ENCODE results near the gene EYA2. TPM values are rescaled to one million over a fixed set of nuclear protein-coding genes. Genes with fewer than 3 reads are reported as not detected.

EYA2 gene
- polyA plus RNA-seq, 1 donor (not counting 4 experiments of a cell fraction or from before 2014, with no cell fraction given), result not detected

DNA sequence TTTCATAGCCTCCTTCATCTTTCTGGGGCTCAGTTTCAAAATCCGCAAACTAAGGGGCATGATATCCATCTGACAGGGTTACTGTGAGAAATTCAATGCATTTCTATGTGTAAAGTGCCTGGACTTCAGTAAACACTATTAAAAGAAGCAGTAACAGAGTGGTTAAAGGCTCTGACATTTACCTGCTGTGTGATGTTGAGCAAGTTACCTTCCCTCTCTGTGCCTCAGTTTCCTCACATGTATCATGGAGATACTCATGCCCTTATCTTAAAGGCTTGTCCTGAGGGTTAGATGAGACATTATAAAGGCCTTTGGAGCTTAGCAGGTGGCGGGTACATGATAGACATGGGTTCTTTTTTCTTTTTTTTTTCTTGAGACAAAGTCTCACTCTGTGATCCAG, 46.8 kb downstream of the EYA2 start:
- Histone ChIP-seq H3K27me3 (ENCODE audit: control insufficient read depth, extremely low read depth, insufficient read depth, low read length) (no peaks in the 10 kb centered on the region), H3K79me2 (ENCODE audit: control insufficient read depth, insufficient read depth, low read length) (no peaks in the 10 kb centered on the region), H3K4me2 (ENCODE audit: control insufficient read depth, extremely low read depth, insufficient read depth, low read depth, low read length) (no peak overlapping the region), H4K20me1 (ENCODE audit: control insufficient read depth, extremely low read depth, insufficient read depth, low read length) (no peaks in the 10 kb centered on the region), H3K9me3 (ENCODE audit: control insufficient read depth, low read depth, low read length) (no peaks in the 10 kb centered on the region), H3K4me1 (ENCODE audit: control insufficient read depth, extremely low read depth, insufficient read depth, low read length) (no peaks in the 10 kb centered on the region), H2AFZ (ENCODE audit: control insufficient read depth, low read length) (no peak overlapping the region), H3K4me3 (ENCODE audit: control insufficient read depth in 2 of 3, extremely low read depth in 1 of 3, insufficient read depth in 2 of 3, low read depth in 1 of 3, low read length in 3 of 3) (no peak overlapping the region), H3K27ac (ENCODE audit: control insufficient read depth, insufficient read depth, low read length) (no peak overlapping the region), H3K36me3 (ENCODE audit: control insufficient read depth in 2 of 2, extremely low read depth in 1 of 2, insufficient read depth in 2 of 2, low read length in 2 of 2) (no peaks in the 10 kb centered on the region), H3K9me1 (ENCODE audit: control insufficient read depth, extremely low read depth, insufficient read depth, low read length) (no peaks in the 10 kb centered on the region), H3K9ac (ENCODE audit: control insufficient read depth, extremely low read depth, insufficient read depth, low read length) (no peak overlapping the region)
- DNase-seq (ENCODE audit: low read depth, low spot score), result no peak
- FAIRE-seq, result no peak
- TF ChIP-seq, protein P1, sequence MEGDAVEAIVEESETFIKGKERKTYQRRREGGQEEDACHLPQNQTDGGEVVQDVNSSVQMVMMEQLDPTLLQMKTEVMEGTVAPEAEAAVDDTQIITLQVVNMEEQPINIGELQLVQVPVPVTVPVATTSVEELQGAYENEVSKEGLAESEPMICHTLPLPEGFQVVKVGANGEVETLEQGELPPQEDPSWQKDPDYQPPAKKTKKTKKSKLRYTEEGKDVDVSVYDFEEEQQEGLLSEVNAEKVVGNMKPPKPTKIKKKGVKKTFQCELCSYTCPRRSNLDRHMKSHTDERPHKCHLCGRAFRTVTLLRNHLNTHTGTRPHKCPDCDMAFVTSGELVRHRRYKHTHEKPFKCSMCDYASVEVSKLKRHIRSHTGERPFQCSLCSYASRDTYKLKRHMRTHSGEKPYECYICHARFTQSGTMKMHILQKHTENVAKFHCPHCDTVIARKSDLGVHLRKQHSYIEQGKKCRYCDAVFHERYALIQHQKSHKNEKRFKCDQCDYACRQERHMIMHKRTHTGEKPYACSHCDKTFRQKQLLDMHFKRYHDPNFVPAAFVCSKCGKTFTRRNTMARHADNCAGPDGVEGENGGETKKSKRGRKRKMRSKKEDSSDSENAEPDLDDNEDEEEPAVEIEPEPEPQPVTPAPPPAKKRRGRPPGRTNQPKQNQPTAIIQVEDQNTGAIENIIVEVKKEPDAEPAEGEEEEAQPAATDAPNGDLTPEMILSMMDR (optimal IDR thresholded peaks at IDR 0.05 in 1 of 3, IDR thresholded peaks at IDR 0.05 in 1 of 3, conservative IDR thresholded peaks at IDR 0.05 in 1 of 3; ENCODE audit: extremely low read depth in 1 of 3, insufficient read depth in 2 of 3, low read length in 3 of 3), result no peak
- no peak for TF ChIP-seq EZH2 (IDR thresholded peaks at IDR 0.05; ENCODE audit: low read length)
- dilution Hi-C loops (cut with MboI; ENCODE audit: extremely low pct_ligation_motif_present, low sequenced_read_pairs), result no loop called here

DNA sequence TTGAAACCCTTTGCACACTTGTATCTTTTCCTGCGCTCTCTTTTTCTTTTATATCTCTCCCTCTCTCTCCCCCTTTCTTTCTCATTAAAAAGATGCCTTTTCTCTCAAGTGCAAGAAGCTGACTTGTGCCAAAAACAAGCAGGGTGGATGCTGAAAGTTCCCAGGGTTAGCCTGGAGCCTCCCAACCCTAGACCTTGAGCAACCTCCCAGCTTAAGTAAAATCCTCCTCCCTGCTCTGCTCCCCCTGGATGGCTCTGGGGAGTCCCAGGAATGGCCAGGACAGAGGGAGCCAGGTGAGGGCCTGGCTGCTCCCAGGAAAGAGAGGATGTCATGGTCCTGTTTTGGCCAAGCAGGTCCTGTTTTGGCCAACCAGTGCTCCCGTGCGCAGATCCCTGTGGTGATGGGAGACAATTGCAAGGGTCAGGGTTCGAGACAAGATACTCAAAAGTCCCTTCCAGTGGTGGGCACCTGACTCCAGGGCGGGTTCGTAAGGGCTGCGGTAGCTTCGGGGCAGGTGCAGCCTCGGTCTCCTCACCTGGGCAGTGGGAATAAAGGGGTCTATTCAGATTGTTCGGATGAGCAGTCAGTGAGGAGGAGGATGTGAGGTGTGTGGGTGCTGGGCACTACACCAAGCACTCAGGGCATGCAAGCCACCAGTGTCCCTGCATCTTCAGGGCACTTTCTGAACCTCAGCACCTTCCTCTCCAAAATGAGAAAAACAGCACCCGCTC, 49.4 kb downstream of the EYA2 start:
- DNase-seq (ENCODE audit: low read depth, low spot score) (no peak), FAIRE-seq (no peak)
- Histone ChIP-seq H3K36me3 (ENCODE audit: control insufficient read depth in 2 of 2, extremely low read depth in 1 of 2, insufficient read depth in 2 of 2, low read length in 2 of 2) (no peaks in the 10 kb centered on the region), H3K9me1 (ENCODE audit: control insufficient read depth, extremely low read depth, insufficient read depth, low read length) (no peaks in the 10 kb centered on the region), H3K79me2 (ENCODE audit: control insufficient read depth, insufficient read depth, low read length) (no peaks in the 10 kb centered on the region), H3K4me1 (ENCODE audit: control insufficient read depth, extremely low read depth, insufficient read depth, low read length) (no peaks in the 10 kb centered on the region), H3K9ac (ENCODE audit: control insufficient read depth, extremely low read depth, insufficient read depth, low read length) (no peak overlapping the region), H3K9me3 (ENCODE audit: control insufficient read depth, low read depth, low read length) (no peaks in the 10 kb centered on the region), H3K4me3 (ENCODE audit: control insufficient read depth in 2 of 3, extremely low read depth in 1 of 3, insufficient read depth in 2 of 3, low read depth in 1 of 3, low read length in 3 of 3) (no peak overlapping the region), H3K27me3 (ENCODE audit: control insufficient read depth, extremely low read depth, insufficient read depth, low read length) (no peaks in the 10 kb centered on the region), H3K4me2 (ENCODE audit: control insufficient read depth, extremely low read depth, insufficient read depth, low read depth, low read length) (no peak overlapping the region), H4K20me1 (ENCODE audit: control insufficient read depth, extremely low read depth, insufficient read depth, low read length) (no peaks in the 10 kb centered on the region), H2AFZ (ENCODE audit: control insufficient read depth, low read length) (no peak overlapping the region), H3K27ac (ENCODE audit: control insufficient read depth, insufficient read depth, low read length) (no peak overlapping the region)
- TF ChIP-seq EZH2 (IDR thresholded peaks at IDR 0.05; ENCODE audit: low read length), result no peak
- dilution Hi-C loops (cut with MboI; ENCODE audit: extremely low pct_ligation_motif_present, low sequenced_read_pairs), result no loop called here

DNA sequence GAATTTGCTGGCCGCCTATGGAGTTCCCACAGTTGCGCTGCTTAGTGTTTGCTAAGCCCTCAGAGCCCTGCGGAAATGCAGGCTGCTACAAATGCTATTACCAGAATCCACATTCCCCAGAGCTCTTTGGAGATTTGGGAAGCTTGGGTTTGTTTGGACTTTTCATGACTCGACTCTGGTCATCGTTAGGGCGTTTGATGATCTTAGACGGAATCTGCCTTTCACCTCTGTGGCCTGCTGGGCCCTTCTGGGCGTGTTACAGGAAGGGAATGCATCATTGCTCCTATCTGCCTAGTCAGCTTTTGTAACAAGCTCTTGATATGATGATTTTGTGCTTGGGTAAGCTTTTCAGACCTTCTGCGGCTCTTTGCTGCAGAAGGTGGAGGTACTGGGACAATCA, 50.8 kb downstream of the EYA2 start:
- no peaks in the 10 kb centered on the region for H3K36me3 ChIP-seq (ENCODE audit: control insufficient read depth in 2 of 2, extremely low read depth in 1 of 2, insufficient read depth in 2 of 2, low read length in 2 of 2)
- FAIRE-seq, result no peak
- no peaks in the 10 kb centered on the region for H3K9me3 ChIP-seq (ENCODE audit: control insufficient read depth, low read depth, low read length)
- H3K4me2 ChIP-seq (ENCODE audit: control insufficient read depth, extremely low read depth, insufficient read depth, low read depth, low read length), result no peak overlapping the region
- TF ChIP-seq, protein P1 (optimal IDR thresholded peaks at IDR 0.05 in 1 of 3, IDR thresholded peaks at IDR 0.05 in 1 of 3, conservative IDR thresholded peaks at IDR 0.05 in 1 of 3; ENCODE audit: extremely low read depth in 1 of 3, insufficient read depth in 2 of 3, low read length in 3 of 3), result no peak
- TF ChIP-seq EZH2 (IDR thresholded peaks at IDR 0.05; ENCODE audit: low read length), result no peak
- no peaks in the 10 kb centered on the region for H3K9me1 ChIP-seq (ENCODE audit: control insufficient read depth, extremely low read depth, insufficient read depth, low read length)
- H3K27me3 ChIP-seq (ENCODE audit: control insufficient read depth, extremely low read depth, insufficient read depth, low read length), result peaks cover 3% of the 10 kb centered on the region
- no peaks in the 10 kb centered on the region for H4K20me1 ChIP-seq (ENCODE audit: control insufficient read depth, extremely low read depth, insufficient read depth, low read length)
- no peak overlapping the region for H3K9ac ChIP-seq (ENCODE audit: control insufficient read depth, extremely low read depth, insufficient read depth, low read length)
- no peak overlapping the region for H3K4me3 ChIP-seq (ENCODE audit: control insufficient read depth in 2 of 3, extremely low read depth in 1 of 3, insufficient read depth in 2 of 3, low read depth in 1 of 3, low read length in 3 of 3)
- no peaks in the 10 kb centered on the region for H3K79me2 ChIP-seq (ENCODE audit: control insufficient read depth, insufficient read depth, low read length)
- DNase-seq (ENCODE audit: low read depth, low spot score), result no peak
- dilution Hi-C loops (cut with MboI; ENCODE audit: extremely low pct_ligation_motif_present, low sequenced_read_pairs), result no loop called here
- H3K27ac ChIP-seq (ENCODE audit: control insufficient read depth, insufficient read depth, low read length), result no peak overlapping the region
- no peak overlapping the region for H2AFZ ChIP-seq (ENCODE audit: control insufficient read depth, low read length)
- H3K4me1 ChIP-seq (ENCODE audit: control insufficient read depth, extremely low read depth, insufficient read depth, low read length), result no peaks in the 10 kb centered on the region
